NCI-H1436 (cell line): ENCODE measurements around the gene LRRC8A.

Experiments
- DNase-seq: peaks from one replicate; lab custom pipeline; 2025; lab: John Stamatoyannopoulos, UW

Gene LRRC8A

GRCh38 chr9:128901822-128902221, 19.9 kb downstream of the LRRC8A start:
- no peak for DNase-seq

- peak; percentile 29 for DNase-seq
Observed at GRCh38 chr9:128902351-128903078, 20.6 kb downstream of the LRRC8A start.

- no peak for DNase-seq
Observed at GRCh38 chr9:128903079-128903461, 21.1 kb downstream of the LRRC8A start.

DNA sequence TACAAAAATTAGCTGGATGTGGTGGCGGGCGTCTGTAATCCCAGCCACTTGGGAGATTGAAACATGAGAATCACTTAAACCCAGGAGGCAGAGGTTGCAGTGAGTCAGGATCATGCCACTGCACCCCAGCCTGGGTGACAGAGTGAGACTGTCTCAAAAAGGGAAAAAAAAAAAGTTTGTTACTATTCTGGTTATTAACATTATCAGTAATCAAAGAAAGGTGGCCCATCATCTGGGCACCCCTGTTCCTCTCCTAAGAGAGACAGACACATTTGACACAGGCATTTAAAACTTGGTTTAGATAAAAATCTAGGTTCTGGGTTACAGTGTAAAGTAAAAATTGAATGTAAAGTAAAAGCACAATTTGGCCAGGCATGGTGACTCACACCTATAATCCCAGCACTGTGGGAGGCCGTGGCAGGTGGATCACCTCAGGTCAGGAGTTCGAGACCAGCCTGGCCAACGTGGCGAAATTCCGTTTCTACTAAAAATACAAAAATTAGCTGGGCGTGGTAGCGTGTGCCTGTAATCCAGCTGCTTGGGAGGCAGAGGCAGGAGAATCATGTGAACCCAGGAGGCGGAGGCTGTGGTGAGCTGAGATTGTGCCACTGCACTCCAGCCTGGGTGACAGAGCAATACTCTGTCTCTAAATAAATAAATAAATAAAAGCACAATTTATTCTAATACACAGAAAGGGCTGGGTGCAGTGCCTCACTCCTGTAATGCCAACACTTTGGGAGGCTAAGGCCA, 22.1 kb downstream of the LRRC8A start:
- DNase-seq, result no peak

GRCh38 chr9:128905964-128906363, 24.0 kb downstream of the LRRC8A start:
- DNase-seq, result no peak

- DNase-seq, result no peak
Observed at GRCh38 chr9:128906741-128907140, 24.8 kb downstream of the LRRC8A start.

GRCh38 chr9:128908372-128908771, 26.4 kb downstream of the LRRC8A start:
- no peak for DNase-seq

DNA sequence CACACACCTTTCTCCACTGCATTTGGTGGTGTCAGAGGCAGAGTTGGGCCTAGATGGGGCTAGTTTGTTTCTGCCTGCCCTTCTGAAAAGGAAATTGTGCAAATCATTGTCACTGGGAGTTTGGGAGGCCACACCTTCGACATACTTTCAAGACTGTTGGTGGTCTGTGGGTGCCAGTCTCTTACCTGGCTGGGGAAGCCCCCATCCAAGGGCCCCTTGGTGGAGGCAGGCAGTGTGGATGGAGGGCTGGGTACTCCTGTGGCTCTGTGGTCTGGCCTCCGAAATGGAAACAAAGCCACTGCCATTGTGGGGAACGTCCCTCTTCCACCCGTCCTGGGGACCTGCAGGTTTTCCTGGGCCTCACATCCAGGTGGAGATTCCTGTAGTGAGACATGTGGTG, 27.9 kb downstream of the LRRC8A start:
- no peak for DNase-seq

- no peak for DNase-seq
Observed at GRCh38 chr9:128910906-128911305, 29.0 kb downstream of the LRRC8A start.

DNA sequence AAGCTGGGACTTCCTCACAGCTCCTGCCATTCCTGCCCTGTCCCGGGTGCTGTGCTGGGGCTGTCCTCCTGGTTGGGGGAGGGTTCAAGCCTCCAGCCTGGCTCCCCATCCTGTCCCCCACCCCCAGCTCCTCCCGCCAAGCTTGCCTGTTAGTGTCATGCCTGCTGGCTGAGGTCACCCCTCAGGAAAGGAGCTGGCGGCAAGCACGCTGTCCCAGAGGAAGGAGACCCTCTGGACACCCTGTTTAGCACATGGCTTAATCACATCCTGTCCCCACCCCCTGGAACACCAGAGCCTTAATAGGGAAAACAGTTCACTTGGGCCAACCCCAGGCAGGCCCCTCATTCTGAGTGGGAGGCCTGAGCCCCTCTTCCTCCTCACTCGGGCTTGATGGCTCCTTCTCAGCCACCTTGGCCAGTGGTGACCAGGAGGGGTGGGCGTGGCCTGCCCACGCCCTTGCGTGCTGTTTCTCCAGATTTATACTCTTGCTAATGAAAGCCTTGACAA, 29.6 kb downstream of the LRRC8A start:
- DNase-seq, result no peak

DNA sequence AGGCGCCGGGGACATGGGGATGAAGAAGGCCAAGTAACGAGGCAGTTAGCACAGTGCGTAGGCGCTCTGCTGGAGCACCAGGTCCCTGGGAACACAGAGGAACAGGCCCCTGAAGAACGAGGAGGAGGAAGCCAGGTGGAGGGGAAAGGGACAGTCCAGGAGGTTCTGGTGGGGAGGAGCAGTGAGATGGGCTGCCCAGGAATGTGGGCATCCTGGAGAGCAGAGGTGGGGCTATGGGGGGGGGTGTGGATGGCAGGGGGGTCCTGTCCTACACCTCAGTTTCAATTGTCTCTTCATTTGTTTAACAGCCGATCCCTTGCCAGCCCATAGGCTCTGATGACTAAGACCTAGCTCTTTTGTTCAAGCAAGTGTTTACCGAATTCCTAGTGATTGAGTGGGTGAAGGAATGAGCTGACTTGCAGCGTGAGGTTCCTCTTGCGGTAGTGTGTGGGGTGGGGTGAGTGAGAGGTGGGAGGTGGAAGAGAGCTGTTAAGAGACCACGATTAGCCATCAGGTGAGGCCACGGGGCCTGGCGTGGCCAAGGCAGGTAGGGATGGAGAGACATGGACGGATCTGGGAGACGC, 30.4 kb downstream of the LRRC8A start:
- no peak for DNase-seq

GRCh38 chr9:128913048-128913900, 31.3 kb downstream of the LRRC8A start:
- DNase-seq, result no peak

DNA sequence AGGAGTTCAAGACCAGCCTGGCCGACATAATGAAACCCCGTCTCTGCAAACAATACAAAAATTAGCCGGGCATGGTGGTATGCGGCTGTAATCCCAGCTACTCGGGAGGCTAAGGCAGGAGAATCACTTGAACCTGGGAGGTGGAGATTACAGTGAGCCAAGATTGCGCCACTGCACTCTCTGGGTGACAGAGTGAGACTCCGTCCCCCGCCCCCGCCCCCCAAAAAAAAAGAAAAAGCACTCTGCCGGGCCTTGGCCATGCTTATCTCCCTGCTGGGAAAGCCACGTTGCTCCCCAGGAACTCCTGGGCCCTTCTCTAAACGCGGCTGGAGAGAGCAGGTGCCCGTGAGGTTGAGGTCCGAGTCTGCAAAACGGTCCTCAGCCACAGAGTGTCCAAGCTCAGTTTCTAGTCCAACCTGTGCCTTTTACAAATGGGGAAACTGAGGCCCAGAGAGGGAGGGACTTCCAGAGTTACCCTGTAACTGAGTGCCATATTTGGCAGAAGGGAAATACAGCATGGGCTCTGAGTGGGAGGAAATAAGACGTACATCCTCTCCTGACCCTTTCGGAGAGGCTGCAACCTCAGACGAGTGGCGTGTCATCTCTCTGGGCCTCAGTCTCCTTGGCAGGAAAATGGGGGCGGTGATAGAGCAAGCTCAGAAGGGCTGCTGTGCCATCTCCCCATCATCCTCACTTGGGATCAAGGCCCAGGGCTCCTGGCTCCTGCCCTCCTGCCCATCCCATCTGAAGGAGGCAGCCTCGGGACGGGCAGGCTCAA, 32.3 kb downstream of the LRRC8A start:
- DNase-seq, result no peak

- no peak for DNase-seq
Observed at GRCh38 chr9:128916204-128916603, 34.3 kb downstream of the LRRC8A start.

GRCh38 chr9:128916745-128917144, 34.8 kb downstream of the LRRC8A start:
- DNase-seq, result no peak

- no peak for DNase-seq
Observed at GRCh38 chr9:128917151-128917849, 35.4 kb downstream of the LRRC8A start.

DNA sequence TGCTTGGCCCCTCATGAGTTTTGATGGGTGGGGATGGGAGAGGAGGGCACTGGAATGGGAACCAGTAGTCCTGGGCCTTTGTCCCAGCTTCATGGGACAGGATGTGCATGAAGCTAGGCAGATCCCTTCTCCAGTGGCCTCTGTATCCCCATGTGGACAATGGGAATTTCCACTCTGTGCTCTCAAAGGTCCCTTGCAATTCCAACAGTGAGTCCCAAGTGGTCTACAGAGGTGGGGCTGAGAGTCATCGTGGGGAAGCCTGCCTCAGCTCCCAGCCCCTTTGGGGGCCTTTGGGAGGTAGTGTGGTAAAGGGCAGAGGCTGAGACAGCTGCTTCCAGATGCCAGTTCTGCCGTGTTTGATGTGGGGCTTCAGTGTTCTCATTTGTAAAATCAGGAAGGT, 37.0 kb downstream of the LRRC8A start:
- DNase-seq, result no peak

GRCh38 chr9:128919402-128920089, 37.6 kb downstream of the LRRC8A start:
- no peak for DNase-seq

GRCh38 chr9:128920381-128921058, 38.6 kb downstream of the LRRC8A start, which contains the start of gene PHYHD1:
Gene PHYHD1 (plus strand): TSS chr9:128920982. CDS start chr9:128922324, 1,342 bp downstream.
- no peak for DNase-seq
